Measurements from ENCODE around the gene PLEKHO2.

Gene PLEKHO2

DNA sequence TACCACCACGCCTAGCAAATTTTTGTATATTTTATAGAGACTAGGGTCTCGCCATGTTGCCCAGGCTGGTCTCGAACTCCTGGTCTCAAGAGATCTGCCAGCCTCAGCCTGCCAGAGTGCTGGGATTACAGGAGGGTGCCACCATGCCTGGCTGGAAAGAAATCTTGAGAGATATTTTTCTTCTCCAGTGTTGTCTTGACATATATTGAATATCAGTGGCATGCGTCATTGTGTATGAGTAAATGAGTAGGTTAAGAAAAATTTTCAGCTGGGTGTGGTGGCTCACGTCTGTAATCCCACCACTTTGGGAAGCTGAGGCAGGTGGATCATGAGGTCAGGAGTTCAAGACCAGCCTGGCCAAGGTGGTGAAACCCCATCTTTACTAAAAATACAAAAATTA, 12.7 kb upstream of the PLEKHO2 start:
- TF ChIP-seq, protein P1, sequence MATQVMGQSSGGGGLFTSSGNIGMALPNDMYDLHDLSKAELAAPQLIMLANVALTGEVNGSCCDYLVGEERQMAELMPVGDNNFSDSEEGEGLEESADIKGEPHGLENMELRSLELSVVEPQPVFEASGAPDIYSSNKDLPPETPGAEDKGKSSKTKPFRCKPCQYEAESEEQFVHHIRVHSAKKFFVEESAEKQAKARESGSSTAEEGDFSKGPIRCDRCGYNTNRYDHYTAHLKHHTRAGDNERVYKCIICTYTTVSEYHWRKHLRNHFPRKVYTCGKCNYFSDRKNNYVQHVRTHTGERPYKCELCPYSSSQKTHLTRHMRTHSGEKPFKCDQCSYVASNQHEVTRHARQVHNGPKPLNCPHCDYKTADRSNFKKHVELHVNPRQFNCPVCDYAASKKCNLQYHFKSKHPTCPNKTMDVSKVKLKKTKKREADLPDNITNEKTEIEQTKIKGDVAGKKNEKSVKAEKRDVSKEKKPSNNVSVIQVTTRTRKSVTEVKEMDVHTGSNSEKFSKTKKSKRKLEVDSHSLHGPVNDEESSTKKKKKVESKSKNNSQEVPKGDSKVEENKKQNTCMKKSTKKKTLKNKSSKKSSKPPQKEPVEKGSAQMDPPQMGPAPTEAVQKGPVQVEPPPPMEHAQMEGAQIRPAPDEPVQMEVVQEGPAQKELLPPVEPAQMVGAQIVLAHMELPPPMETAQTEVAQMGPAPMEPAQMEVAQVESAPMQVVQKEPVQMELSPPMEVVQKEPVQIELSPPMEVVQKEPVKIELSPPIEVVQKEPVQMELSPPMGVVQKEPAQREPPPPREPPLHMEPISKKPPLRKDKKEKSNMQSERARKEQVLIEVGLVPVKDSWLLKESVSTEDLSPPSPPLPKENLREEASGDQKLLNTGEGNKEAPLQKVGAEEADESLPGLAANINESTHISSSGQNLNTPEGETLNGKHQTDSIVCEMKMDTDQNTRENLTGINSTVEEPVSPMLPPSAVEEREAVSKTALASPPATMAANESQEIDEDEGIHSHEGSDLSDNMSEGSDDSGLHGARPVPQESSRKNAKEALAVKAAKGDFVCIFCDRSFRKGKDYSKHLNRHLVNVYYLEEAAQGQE (IDR thresholded peaks at IDR 0.05; ENCODE audit: insufficient replicate concordance, low read depth) = no peak
- TF ChIP-seq GABPA (IDR thresholded peaks at IDR 0.05; ENCODE audit: low read depth) = no peak
- TF ChIP-seq SPI1 (IDR thresholded peaks at IDR 0.05; ENCODE audit: borderline replicate concordance, low read depth) = no peak
- no peak for DNase-seq (ENCODE audit: low read depth in 1 of 2, low spot score in 1 of 2)
- Histone ChIP-seq H3K27me3 (ENCODE audit: insufficient read depth, poor library complexity, severe bottlenecking) (peaks cover 3% of the 10 kb centered on the region), H3K27ac (replicated peaks) (no peak overlapping the region), H3K4me3 (replicated peaks; ENCODE audit: insufficient read depth, low read length) (no peak overlapping the region)

DNA sequence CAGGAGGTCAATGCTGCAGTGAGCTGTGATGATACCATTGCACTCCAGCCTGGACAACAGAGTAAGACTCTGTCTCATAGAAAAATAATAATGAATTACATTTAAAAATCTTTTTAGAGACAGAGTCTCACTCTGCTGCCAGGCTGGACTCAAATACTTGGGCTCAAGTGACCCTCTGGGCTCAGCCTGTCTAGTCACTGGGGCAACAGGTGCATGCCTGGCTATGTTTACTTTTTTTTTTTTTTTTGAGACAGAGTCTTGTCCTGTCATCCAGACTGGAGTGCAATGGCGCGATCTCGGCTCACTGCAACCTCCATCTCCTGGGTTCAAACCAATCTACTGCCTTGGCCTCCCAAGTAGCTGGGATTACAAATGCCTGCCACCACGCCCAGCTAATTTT, 8.0 kb upstream of the PLEKHO2 start:
- no peak for DNase-seq (ENCODE audit: low read depth in 1 of 2, low spot score in 1 of 2)
- Histone ChIP-seq H3K27me3 (ENCODE audit: insufficient read depth, poor library complexity, severe bottlenecking) (no peaks in the 10 kb centered on the region), H3K27ac (replicated peaks) (no peak overlapping the region), H3K4me3 (replicated peaks; ENCODE audit: insufficient read depth, low read length) (no peak overlapping the region)
- TF ChIP-seq SPI1 (IDR thresholded peaks at IDR 0.05; ENCODE audit: borderline replicate concordance, low read depth) = no peak
- TF ChIP-seq GABPA (IDR thresholded peaks at IDR 0.05; ENCODE audit: low read depth) = no peak
- no peak for TF ChIP-seq POLR2AphosphoS5 (IDR thresholded peaks at IDR 0.05; ENCODE audit: low read depth)
- TF ChIP-seq, protein P1 (IDR thresholded peaks at IDR 0.05; ENCODE audit: insufficient replicate concordance, low read depth) = no peak
- TF ChIP-seq, protein P2, sequence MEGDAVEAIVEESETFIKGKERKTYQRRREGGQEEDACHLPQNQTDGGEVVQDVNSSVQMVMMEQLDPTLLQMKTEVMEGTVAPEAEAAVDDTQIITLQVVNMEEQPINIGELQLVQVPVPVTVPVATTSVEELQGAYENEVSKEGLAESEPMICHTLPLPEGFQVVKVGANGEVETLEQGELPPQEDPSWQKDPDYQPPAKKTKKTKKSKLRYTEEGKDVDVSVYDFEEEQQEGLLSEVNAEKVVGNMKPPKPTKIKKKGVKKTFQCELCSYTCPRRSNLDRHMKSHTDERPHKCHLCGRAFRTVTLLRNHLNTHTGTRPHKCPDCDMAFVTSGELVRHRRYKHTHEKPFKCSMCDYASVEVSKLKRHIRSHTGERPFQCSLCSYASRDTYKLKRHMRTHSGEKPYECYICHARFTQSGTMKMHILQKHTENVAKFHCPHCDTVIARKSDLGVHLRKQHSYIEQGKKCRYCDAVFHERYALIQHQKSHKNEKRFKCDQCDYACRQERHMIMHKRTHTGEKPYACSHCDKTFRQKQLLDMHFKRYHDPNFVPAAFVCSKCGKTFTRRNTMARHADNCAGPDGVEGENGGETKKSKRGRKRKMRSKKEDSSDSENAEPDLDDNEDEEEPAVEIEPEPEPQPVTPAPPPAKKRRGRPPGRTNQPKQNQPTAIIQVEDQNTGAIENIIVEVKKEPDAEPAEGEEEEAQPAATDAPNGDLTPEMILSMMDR (IDR thresholded peaks at IDR 0.05; ENCODE audit: insufficient read depth, low read length) = no peak

DNA sequence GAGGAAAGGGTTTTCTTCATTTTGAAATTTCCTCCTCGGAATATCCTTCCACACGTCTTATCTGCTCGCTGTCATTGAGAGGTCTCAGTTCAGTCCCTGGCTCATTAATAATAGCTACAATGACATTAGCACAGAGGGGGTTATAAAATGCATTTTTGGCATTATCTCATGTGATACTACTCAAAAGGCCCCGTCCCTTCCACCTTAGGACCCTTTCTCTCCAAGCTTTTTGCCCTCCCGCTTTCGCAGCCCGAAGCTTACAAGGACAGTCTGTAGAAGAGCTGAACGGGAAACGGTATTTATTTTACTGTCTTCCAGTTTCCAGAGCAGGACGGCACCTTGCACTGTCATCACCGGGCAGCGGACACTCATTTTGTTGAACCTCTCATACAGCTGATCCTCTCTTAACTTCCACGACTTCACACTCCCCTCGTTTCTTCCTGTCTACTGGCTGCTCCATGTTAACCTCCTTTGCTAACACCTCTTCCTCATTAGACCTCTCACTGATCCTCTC, 5.6 kb upstream of the PLEKHO2 start:
- no peak overlapping the region for H3K4me3 ChIP-seq (replicated peaks; ENCODE audit: insufficient read depth, low read length)
- no peak for DNase-seq (ENCODE audit: low read depth in 1 of 2, low spot score in 1 of 2)
- no peaks in the 10 kb centered on the region for H3K27me3 ChIP-seq (ENCODE audit: insufficient read depth, poor library complexity, severe bottlenecking)
- TF ChIP-seq, protein P1 (IDR thresholded peaks at IDR 0.05; ENCODE audit: insufficient replicate concordance, low read depth) = no peak
- TF ChIP-seq POLR2AphosphoS5 (IDR thresholded peaks at IDR 0.05; ENCODE audit: low read depth) (no peak), GABPA (IDR thresholded peaks at IDR 0.05; ENCODE audit: low read depth) (no peak), SPI1 (IDR thresholded peaks at IDR 0.05; ENCODE audit: borderline replicate concordance, low read depth) (no peak)
- TF ChIP-seq, protein P2 (IDR thresholded peaks at IDR 0.05; ENCODE audit: insufficient read depth, low read length) = no peak
- peak overlapping the region; percentile 33 for H3K27ac ChIP-seq (replicated peaks)
